ENCODE results near the gene PTPN4. TPM values are rescaled to one million over a fixed set of nuclear protein-coding genes. Genes with fewer than 3 reads are reported as not detected.
"Not testable (repeated sequence)": the region's sequence is repeated elsewhere in the genome, so short reads cannot be mapped to it uniquely, and the experiment has no call there.

Gene PTPN4
- total RNA-seq, 2 donors from 2014 or later, result 38.0 to 46.5 TPM

GRCh38 chr2:120020554-120020953, 260.8 kb downstream of the PTPN4 start:
- Mint-ChIP-seq H3K27ac (no peak overlapping the region), H3K4me3 (no peak overlapping the region), H3K36me3 (ENCODE audit: insufficient read depth in 2 of 2) (peaks cover 7 to 8% of the 10 kb centered on the region in 2 donors), H3K27me3 (ENCODE audit: low read depth) (no peaks in the 10 kb centered on the region), H3K9me3 (peaks cover 0 to 6% of the 10 kb centered on the region in 2 donors), H3K4me1 (ENCODE audit: low read depth) (no peaks in the 10 kb centered on the region)
- DNase-seq, result no peak
- no peak for ATAC-seq (replicated peaks in 1 of 2)

- H3K27me3 Mint-ChIP-seq (ENCODE audit: low read depth); ATAC-seq (replicated peaks in 1 of 2); DNase-seq; H3K4me3 Mint-ChIP-seq; H3K36me3 Mint-ChIP-seq (ENCODE audit: insufficient read depth in 2 of 2); H3K27ac Mint-ChIP-seq; H3K4me1 Mint-ChIP-seq (ENCODE audit: low read depth); H3K9me3 Mint-ChIP-seq: not testable (repeated sequence)
Measured at GRCh38 chr2:120022505-120022904, 262.8 kb downstream of the PTPN4 start.

GRCh38 chr2:120026890-120027289, 267.2 kb downstream of the PTPN4 start:
- Mint-ChIP-seq H3K36me3 (ENCODE audit: insufficient read depth in 2 of 2) (peaks cover 7 to 8% of the 10 kb centered on the region in 2 donors), H3K9me3 (peaks cover 2 to 9% of the 10 kb centered on the region in 2 donors), H3K27me3 (ENCODE audit: low read depth) (no peaks in the 10 kb centered on the region), H3K4me3 (no peak overlapping the region), H3K4me1 (ENCODE audit: low read depth) (no peaks in the 10 kb centered on the region), H3K27ac (no peak overlapping the region)
- DNase-seq (no peak), ATAC-seq (replicated peaks in 1 of 2) (no peak)

- DNase-seq (no peak), ATAC-seq (replicated peaks in 1 of 2) (no peak)
- Mint-ChIP-seq H3K9me3 (peaks cover 2 to 6% of the 10 kb centered on the region in 2 donors), H3K4me3 (no peak overlapping the region), H3K4me1 (ENCODE audit: low read depth) (no peaks in the 10 kb centered on the region), H3K27me3 (ENCODE audit: low read depth) (no peaks in the 10 kb centered on the region), H3K27ac (no peak overlapping the region), H3K36me3 (ENCODE audit: insufficient read depth in 2 of 2) (peaks cover 7 to 8% of the 10 kb centered on the region in 2 donors)
Measured at GRCh38 chr2:120028795-120029194, 269.1 kb downstream of the PTPN4 start.

GRCh38 chr2:120029672-120030640, 270.2 kb downstream of the PTPN4 start:
- ATAC-seq (replicated peaks in 1 of 2), result no peak

GRCh38 chr2:120032297-120032696, 272.6 kb downstream of the PTPN4 start:
- no peak for DNase-seq
- no peaks in the 10 kb centered on the region for H3K36me3 Mint-ChIP-seq (ENCODE audit: insufficient read depth in 2 of 2)
- no peak for ATAC-seq (replicated peaks in 1 of 2)
- no peaks in the 10 kb centered on the region for H3K4me1 Mint-ChIP-seq (ENCODE audit: low read depth)
- no peaks in the 10 kb centered on the region for H3K27me3 Mint-ChIP-seq (ENCODE audit: low read depth)
- H3K27ac Mint-ChIP-seq, result no peak overlapping the region
- H3K9me3 Mint-ChIP-seq, result no peaks in the 10 kb centered on the region
- H3K4me3 Mint-ChIP-seq, result no peak overlapping the region

More at GRCh38 chr2:120029672-120030640, 270.2 kb downstream of the PTPN4 start:
- no peaks in the 10 kb centered on the region for H3K4me1 Mint-ChIP-seq (ENCODE audit: low read depth)
- H3K27ac Mint-ChIP-seq, result no peak overlapping the region
- H3K9me3 Mint-ChIP-seq, result peaks cover 2 to 6% of the 10 kb centered on the region in 2 donors
- H3K36me3 Mint-ChIP-seq (ENCODE audit: insufficient read depth in 2 of 2), result peaks cover 3 to 4% of the 10 kb centered on the region in 2 donors
- H3K27me3 Mint-ChIP-seq (ENCODE audit: low read depth), result no peaks in the 10 kb centered on the region
- DNase-seq, result no peak
- H3K4me3 Mint-ChIP-seq, result no peak overlapping the region

Other genes starting within 250 kb of the PTPN4 start
- gene SCTR, start 235.4 kb upstream of the PTPN4 start, total RNA-seq, result not detected
- gene CFAP221, start 215.5 kb upstream of the PTPN4 start, total RNA-seq, result not detected
- 10 to 100 TPM in 1 of 2 donors, 1 to 10 TPM in 1; 6.8 to 11.0 TPM for gene TMEM177, start 80.7 kb upstream of the PTPN4 start, total RNA-seq

All from activated T-cell treated with anti-CD3 and anti-CD28 coated beads, Interleukin-2, amount 50 U/mL, for 72 hours (primary cell).